VCaP (cell line): ENCODE measurements around the gene CPSF3.

ENCODE experiments used
- H3K27ac ChIP-seq: fragments of 450-650 bp; 2 replicates; pipeline ENCODE4 v1.5.1; 2017
- TF ChIP-seq, protein P1 (sequence below): fragments of 450-650 bp; conservative IDR thresholded peaks from 2 replicates; pipeline ENCODE4 v1.5.1; 2017; ENCODE audit warnings: mild to moderate bottlenecking, moderate library complexity

Gene CPSF3

GRCh38 chr2:9443526-9443925 is 20.1 kb downstream of the CPSF3 start:
- H3K27ac ChIP-seq, result peak overlapping the region; percentile 64
- TF ChIP-seq, protein P1, sequence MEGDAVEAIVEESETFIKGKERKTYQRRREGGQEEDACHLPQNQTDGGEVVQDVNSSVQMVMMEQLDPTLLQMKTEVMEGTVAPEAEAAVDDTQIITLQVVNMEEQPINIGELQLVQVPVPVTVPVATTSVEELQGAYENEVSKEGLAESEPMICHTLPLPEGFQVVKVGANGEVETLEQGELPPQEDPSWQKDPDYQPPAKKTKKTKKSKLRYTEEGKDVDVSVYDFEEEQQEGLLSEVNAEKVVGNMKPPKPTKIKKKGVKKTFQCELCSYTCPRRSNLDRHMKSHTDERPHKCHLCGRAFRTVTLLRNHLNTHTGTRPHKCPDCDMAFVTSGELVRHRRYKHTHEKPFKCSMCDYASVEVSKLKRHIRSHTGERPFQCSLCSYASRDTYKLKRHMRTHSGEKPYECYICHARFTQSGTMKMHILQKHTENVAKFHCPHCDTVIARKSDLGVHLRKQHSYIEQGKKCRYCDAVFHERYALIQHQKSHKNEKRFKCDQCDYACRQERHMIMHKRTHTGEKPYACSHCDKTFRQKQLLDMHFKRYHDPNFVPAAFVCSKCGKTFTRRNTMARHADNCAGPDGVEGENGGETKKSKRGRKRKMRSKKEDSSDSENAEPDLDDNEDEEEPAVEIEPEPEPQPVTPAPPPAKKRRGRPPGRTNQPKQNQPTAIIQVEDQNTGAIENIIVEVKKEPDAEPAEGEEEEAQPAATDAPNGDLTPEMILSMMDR, result no peak

DNA sequence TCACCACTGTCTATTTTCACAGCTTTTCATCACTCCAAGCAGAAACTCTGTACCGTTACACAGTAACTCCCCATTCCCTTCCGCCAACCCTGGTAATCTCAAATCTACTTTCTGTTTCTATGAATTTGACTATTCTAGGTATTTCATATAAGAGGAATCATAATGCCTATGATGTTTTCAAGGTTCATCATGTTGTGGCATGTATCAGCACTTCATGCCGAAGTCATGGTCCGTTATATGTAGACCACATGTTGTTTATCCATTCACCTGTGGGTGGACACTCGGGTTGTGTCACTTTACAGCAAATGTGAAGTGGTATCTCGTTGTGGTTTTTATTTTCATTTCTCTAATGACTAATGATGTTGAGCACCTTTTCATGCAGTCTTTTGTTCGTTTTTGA is 21.6 kb downstream of the CPSF3 start:
- H3K27ac ChIP-seq, result no peak overlapping the region
- TF ChIP-seq, protein P1, result no peak

DNA sequence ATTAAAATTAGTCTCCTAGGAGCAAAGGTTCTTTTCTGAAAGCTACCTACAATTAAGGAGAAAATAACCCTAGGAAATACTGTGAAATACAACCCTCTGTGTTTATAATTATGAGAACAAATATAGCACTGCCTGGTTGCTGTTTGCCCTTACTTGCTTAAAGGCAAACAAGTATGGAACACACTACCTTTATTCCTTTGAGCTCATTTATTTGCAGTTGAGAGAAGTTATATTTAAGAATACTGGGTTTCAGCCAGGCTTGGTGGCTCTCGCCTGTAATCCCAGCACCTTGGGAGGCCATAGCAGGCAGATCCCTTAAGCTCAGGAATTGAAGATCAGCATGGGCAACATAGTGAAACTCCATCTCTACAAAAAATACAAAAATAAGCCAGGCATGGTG is 27.8 kb downstream of the CPSF3 start:
- peak overlapping the region; percentile 66 for H3K27ac ChIP-seq
- TF ChIP-seq, protein P1, result no peak

DNA sequence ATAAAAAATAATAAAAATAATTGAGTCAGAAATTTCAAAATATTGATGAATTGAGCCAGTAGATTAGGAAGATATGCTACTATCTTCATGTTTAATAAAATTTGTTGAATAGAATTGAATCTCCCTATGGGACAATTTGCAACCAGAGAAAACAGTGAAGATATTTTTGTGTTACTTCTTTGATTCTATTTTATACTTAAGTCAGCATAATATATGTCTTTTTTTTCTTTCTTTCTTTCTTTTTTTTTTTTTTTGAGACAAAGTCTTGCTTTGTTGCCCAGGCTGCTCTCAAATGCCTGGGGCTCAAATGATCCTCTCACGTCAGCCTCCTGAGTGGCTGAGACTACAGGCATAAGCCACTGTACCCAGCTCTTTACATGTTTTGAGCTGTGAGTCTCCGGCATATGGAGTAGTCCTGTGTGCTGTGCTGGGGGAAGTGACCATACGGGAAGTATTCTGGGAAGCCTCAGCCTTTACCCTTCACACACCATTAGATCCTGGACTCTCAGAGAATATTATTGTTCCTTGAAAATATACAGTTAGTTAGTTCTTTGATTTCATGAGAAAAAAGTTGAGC is 37.1 kb downstream of the CPSF3 start:
- TF ChIP-seq, protein P1, result no peak
- H3K27ac ChIP-seq, result no peak overlapping the region

- TF ChIP-seq, protein P1, result no peak
- peak overlapping the region; percentile 64; the same call in 1 of the 2 replicates for H3K27ac ChIP-seq
These were observed 37.6 kb downstream of the CPSF3 start for GRCh38 chr2:9461079-9461478.

DNA sequence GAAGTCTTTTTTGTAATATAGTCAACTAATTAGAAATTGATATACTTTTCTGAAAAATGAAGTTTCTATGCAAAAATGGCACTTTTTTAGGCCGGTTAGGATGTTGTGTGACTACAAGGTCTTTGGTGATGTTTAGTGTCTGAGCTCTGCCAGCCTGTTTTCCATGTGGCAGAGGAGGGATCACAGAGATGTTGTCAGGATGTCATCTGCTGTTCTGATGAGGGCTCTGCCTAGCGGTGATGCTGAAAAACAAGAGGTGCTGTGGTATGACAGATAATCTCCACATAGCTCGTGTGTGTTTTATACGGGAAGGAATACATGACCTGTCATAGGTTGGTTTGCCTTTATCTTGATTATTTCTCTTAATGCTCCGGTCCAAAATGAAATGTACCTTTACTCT is 38.9 kb downstream of the CPSF3 start:
- peak overlapping the region; percentile 64 for H3K27ac ChIP-seq
- TF ChIP-seq, protein P1, result no peak

GRCh38 chr2:9462886-9463697 is 39.6 kb downstream of the CPSF3 start:
- TF ChIP-seq, protein P1, result no peak
- peak overlapping the region; percentile 64 for H3K27ac ChIP-seq
